ENCODE results near the gene FASTK.

DNA sequence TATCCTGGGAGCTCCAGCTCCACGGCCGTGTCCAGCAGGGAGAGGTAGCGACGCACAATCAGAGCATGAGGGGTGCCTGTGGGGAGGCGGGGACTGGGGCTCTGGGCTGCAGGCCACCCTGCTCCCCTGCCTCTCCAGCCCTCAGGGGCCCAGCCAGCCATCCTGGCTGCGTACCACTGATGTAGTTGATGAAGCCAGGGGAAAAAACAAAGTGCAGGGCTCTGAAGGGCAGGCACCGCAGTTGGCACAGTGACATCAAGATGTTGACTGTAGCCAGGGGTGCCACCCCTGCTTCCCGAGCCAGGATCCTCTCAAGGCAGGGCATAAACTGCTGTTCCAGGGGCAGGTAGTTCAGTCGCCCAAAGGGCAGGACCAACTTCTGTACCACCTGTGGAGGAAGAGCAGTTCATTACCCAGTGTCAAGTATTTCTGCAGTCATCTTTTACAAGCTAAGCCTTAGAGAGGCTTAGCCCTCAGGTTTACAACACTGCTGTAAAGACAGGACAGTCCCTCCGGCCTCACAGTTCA lies 2.8 kb downstream of the FASTK start:
- TF ChIP-seq POLR2AphosphoS5 (IDR thresholded peaks at IDR 0.05; ENCODE audit: low read depth, low read length) (no peak; the same call in 1 of the 2 replicates), TCF7L2 (IDR thresholded peaks at IDR 0.05; ENCODE audit: low read depth, low read length) (no peak), SIN3A (IDR thresholded peaks at IDR 0.05; ENCODE audit: borderline replicate concordance, insufficient read depth, low read depth, low read length) (no peak)
- TF ChIP-seq, protein P1, sequence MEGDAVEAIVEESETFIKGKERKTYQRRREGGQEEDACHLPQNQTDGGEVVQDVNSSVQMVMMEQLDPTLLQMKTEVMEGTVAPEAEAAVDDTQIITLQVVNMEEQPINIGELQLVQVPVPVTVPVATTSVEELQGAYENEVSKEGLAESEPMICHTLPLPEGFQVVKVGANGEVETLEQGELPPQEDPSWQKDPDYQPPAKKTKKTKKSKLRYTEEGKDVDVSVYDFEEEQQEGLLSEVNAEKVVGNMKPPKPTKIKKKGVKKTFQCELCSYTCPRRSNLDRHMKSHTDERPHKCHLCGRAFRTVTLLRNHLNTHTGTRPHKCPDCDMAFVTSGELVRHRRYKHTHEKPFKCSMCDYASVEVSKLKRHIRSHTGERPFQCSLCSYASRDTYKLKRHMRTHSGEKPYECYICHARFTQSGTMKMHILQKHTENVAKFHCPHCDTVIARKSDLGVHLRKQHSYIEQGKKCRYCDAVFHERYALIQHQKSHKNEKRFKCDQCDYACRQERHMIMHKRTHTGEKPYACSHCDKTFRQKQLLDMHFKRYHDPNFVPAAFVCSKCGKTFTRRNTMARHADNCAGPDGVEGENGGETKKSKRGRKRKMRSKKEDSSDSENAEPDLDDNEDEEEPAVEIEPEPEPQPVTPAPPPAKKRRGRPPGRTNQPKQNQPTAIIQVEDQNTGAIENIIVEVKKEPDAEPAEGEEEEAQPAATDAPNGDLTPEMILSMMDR (IDR thresholded peaks at IDR 0.05) = no peak
- TF ChIP-seq, protein P2, sequence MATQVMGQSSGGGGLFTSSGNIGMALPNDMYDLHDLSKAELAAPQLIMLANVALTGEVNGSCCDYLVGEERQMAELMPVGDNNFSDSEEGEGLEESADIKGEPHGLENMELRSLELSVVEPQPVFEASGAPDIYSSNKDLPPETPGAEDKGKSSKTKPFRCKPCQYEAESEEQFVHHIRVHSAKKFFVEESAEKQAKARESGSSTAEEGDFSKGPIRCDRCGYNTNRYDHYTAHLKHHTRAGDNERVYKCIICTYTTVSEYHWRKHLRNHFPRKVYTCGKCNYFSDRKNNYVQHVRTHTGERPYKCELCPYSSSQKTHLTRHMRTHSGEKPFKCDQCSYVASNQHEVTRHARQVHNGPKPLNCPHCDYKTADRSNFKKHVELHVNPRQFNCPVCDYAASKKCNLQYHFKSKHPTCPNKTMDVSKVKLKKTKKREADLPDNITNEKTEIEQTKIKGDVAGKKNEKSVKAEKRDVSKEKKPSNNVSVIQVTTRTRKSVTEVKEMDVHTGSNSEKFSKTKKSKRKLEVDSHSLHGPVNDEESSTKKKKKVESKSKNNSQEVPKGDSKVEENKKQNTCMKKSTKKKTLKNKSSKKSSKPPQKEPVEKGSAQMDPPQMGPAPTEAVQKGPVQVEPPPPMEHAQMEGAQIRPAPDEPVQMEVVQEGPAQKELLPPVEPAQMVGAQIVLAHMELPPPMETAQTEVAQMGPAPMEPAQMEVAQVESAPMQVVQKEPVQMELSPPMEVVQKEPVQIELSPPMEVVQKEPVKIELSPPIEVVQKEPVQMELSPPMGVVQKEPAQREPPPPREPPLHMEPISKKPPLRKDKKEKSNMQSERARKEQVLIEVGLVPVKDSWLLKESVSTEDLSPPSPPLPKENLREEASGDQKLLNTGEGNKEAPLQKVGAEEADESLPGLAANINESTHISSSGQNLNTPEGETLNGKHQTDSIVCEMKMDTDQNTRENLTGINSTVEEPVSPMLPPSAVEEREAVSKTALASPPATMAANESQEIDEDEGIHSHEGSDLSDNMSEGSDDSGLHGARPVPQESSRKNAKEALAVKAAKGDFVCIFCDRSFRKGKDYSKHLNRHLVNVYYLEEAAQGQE (IDR thresholded peaks at IDR 0.05; ENCODE audit: insufficient read depth in 1 of 2, low read depth in 2 of 2, low read length in 1 of 2) = no peak
